ENCODE results near the gene PRDM16. TPM values are rescaled to one million over a fixed set of nuclear protein-coding genes. Genes with fewer than 3 reads are reported as not detected.

The PRDM16 gene
- total and polyA plus RNA-seq, 2 experiments from 2014 or later: 0.14 to 0.16 TPM

GRCh38 chr1:3180915-3181314, 111.9 kb downstream of the PRDM16 start (continued):
- no peak for TF ChIP-seq CTCF (conservative IDR thresholded peaks at IDR 0.05; ENCODE audit: low read depth in 2 of 2)

- DNase-seq (ENCODE audit: low spot score) (no peak), ATAC-seq (no peak)
- no peaks in the 10 kb centered on the region for H4K20me1 ChIP-seq (replicated peaks; ENCODE audit: insufficient read depth)
- no peaks in the 10 kb centered on the region for H3K4me1 ChIP-seq (ENCODE audit: insufficient read depth)
- H2AFZ ChIP-seq: no peak overlapping the region
- H3K4me3 Mint-ChIP-seq: no peak overlapping the region
- no peaks in the 10 kb centered on the region for H3K79me2 ChIP-seq (replicated peaks; ENCODE audit: insufficient read depth)
- peaks cover 5% of the 10 kb centered on the region; the same call in 2 of the 3 replicates for H3K9me3 Mint-ChIP-seq
- H3K4me2 ChIP-seq: no peak overlapping the region
- H3K36me3 ChIP-seq (ENCODE audit: insufficient read depth): no peaks in the 10 kb centered on the region
- no peaks in the 10 kb centered on the region; the same call in 1 of the 3 replicates for H3K36me3 Mint-ChIP-seq (ENCODE audit: low read depth)
- no peak overlapping the region for H3K27ac Mint-ChIP-seq
- peaks cover 5% of the 10 kb centered on the region for H3K27me3 Mint-ChIP-seq (ENCODE audit: insufficient read depth, low read depth, poor library complexity)
- H3K27ac ChIP-seq (ENCODE audit: low read depth): no peak overlapping the region
- peaks cover 9% of the 10 kb centered on the region; the same call in 1 of the 2 replicates for H3F3A ChIP-seq (replicated peaks; ENCODE audit: low read depth)
- no peaks in the 10 kb centered on the region; the same call in 2 of the 3 replicates for H3K4me1 Mint-ChIP-seq
- H3K9me2 ChIP-seq (ENCODE audit: insufficient read depth): no peaks in the 10 kb centered on the region
- H3K27me3 ChIP-seq (ENCODE audit: insufficient read depth): no peaks in the 10 kb centered on the region
- H3K4me3 ChIP-seq: no peak overlapping the region
- TF ChIP-seq ZNF114 (CRISPR knock-in tag; IDR thresholded peaks at IDR 0.05) (no peak), STAT1 (IDR thresholded peaks at IDR 0.05; ENCODE audit: unreplicated experiment) (no peak), EZH2 (IDR thresholded peaks at IDR 0.05; ENCODE audit: low read depth, unreplicated experiment) (no peak), REST (IDR thresholded peaks at IDR 0.05; ENCODE audit: unreplicated experiment) (no peak), EZH2phosphoT487 (IDR thresholded peaks at IDR 0.05; ENCODE audit: unreplicated experiment) (no peak), CTCF (conservative IDR thresholded peaks at IDR 0.05; ENCODE audit: low read depth in 2 of 2) (no peak), NANOG (IDR thresholded peaks at IDR 0.05; ENCODE audit: borderline replicate concordance) (no peak), JUNB (IDR thresholded peaks at IDR 0.05; ENCODE audit: unreplicated experiment) (no peak), POLR2AphosphoS5 (IDR thresholded peaks at IDR 0.05; ENCODE audit: low read depth) (no peak), ZNF462 (CRISPR knock-in tag; IDR thresholded peaks at IDR 0.05) (no peak), CREB1 (CRISPR knock-in tag; IDR thresholded peaks at IDR 0.05; ENCODE audit: low read depth) (no peak), ZNF331 (CRISPR knock-in tag; IDR thresholded peaks at IDR 0.05; ENCODE audit: low read depth) (no peak)
Observed at GRCh38 chr1:3181956-3182355, 113.0 kb downstream of the PRDM16 start.

Data from GM23338 (cell line).